Measurements from ENCODE around the gene GOLIM4. TPM values are rescaled to one million over a fixed set of nuclear protein-coding genes. Genes with fewer than 3 reads are reported as not detected.

GOLIM4 gene
- total RNA-seq, 1 donor from 2014 or later, result 26.1 TPM

DNA sequence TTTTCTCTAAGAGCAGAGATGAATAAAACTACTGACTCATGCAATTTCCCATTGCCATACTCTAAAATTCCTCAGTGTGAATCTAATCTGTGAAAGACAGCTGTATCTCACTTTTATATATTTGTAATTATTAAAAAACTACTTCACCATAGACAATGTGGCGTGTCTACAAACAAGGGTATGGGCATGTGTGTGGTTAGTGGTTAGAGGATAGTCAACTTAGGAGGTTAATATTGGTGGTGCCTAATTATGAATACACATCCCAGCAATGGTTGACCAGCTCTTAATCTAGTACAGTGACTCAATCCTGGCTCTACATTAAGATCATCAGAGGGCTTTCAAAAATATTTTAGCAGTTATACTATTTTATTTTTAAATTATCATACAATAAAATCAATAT lies 94.5 kb downstream of the GOLIM4 start:
- DNase-seq (ENCODE audit: low read depth) (no peak), FAIRE-seq (no peak)
- H3K36me3 ChIP-seq (ENCODE audit: control insufficient read depth, insufficient read depth, low read length), result no peaks in the 10 kb centered on the region
- no peak overlapping the region for H3K4me3 ChIP-seq (ENCODE audit: low read depth, low read length)
- TF ChIP-seq, protein P1, sequence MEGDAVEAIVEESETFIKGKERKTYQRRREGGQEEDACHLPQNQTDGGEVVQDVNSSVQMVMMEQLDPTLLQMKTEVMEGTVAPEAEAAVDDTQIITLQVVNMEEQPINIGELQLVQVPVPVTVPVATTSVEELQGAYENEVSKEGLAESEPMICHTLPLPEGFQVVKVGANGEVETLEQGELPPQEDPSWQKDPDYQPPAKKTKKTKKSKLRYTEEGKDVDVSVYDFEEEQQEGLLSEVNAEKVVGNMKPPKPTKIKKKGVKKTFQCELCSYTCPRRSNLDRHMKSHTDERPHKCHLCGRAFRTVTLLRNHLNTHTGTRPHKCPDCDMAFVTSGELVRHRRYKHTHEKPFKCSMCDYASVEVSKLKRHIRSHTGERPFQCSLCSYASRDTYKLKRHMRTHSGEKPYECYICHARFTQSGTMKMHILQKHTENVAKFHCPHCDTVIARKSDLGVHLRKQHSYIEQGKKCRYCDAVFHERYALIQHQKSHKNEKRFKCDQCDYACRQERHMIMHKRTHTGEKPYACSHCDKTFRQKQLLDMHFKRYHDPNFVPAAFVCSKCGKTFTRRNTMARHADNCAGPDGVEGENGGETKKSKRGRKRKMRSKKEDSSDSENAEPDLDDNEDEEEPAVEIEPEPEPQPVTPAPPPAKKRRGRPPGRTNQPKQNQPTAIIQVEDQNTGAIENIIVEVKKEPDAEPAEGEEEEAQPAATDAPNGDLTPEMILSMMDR (IDR thresholded peaks at IDR 0.05; ENCODE audit: insufficient read depth, low read length, severe bottlenecking), result no peak
- no peaks in the 10 kb centered on the region for H3K27me3 ChIP-seq (ENCODE audit: control insufficient read depth, insufficient read depth, low read length)

DNA sequence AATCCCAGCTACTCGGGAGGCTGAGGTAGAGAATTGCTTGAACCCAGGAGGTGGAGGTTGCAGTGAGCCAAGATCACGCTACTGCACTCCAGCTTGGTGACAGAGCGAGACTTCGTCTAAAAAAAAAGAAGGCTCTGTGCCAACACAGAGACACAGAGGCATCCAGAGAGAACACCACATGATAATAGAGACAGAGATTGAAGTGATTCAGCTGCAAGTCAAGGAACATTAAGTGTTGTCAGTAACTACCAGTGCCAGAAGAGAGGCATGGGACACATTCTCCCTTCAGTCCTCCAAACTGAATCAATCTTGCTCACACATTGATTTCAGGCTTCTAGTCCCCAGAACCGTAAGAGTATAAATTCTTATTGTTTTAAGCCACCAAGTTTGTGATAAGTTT lies 97.5 kb downstream of the GOLIM4 start:
- Histone ChIP-seq H3K4me3 (ENCODE audit: low read depth, low read length) (no peak overlapping the region), H3K36me3 (ENCODE audit: control insufficient read depth, insufficient read depth, low read length) (no peaks in the 10 kb centered on the region), H3K27me3 (ENCODE audit: control insufficient read depth, insufficient read depth, low read length) (no peaks in the 10 kb centered on the region)
- no peak for FAIRE-seq
- TF ChIP-seq, protein P1 (IDR thresholded peaks at IDR 0.05; ENCODE audit: insufficient read depth, low read length, severe bottlenecking), result no peak
- DNase-seq (ENCODE audit: low read depth), result no peak

DNA sequence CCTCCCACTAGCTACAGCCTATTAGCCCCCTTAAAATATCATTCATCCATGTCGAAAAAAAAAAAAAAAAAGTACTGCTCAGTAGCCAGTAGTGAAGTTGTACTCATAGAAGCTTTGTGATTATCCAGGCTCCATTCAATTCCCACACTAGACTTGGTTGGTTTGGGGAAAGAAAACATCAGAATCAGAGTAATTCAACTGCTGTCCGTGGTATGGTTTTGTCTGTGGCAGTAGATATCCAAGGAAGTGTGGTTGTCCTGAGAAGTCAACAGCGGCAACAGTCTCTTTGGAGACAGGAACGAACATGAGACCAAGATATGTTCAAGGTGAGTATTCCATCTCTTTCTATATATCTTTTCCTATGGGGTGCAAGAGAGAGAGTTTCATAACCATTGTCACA lies 99.2 kb downstream of the GOLIM4 start:
- H3K27me3 ChIP-seq (ENCODE audit: control insufficient read depth, insufficient read depth, low read length), result peaks cover 2% of the 10 kb centered on the region
- FAIRE-seq (no peak), DNase-seq (ENCODE audit: low read depth) (no peak)
- H3K36me3 ChIP-seq (ENCODE audit: control insufficient read depth, insufficient read depth, low read length), result no peaks in the 10 kb centered on the region
- no peak overlapping the region for H3K4me3 ChIP-seq (ENCODE audit: low read depth, low read length)
- TF ChIP-seq, protein P1 (IDR thresholded peaks at IDR 0.05; ENCODE audit: insufficient read depth, low read length, severe bottlenecking), result no peak

DNA sequence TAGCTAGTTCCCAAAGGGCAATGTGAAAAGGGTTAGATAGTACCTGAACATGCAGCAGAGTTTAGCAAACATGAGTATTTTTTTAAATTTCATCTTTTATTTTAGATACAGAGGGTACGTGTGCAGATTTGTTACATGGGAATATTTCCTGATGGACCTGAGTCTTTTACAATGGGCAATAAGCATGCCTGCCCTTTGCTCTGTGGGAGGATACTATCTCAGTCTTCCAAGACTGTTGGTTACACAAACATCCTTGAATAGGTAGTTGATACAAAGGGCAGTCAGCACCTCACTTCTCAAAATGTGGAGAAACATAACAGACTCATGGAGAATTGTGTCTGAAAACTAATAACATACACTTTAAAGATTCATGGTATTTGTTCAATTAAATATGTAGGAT lies 103.3 kb downstream of the GOLIM4 start:
- FAIRE-seq (no peak), DNase-seq (ENCODE audit: low read depth) (no peak)
- TF ChIP-seq, protein P1 (IDR thresholded peaks at IDR 0.05; ENCODE audit: insufficient read depth, low read length, severe bottlenecking), result no peak
- peaks cover 2% of the 10 kb centered on the region for H3K27me3 ChIP-seq (ENCODE audit: control insufficient read depth, insufficient read depth, low read length)
- H3K36me3 ChIP-seq (ENCODE audit: control insufficient read depth, insufficient read depth, low read length), result no peaks in the 10 kb centered on the region
- no peak overlapping the region for H3K4me3 ChIP-seq (ENCODE audit: low read depth, low read length)

DNA sequence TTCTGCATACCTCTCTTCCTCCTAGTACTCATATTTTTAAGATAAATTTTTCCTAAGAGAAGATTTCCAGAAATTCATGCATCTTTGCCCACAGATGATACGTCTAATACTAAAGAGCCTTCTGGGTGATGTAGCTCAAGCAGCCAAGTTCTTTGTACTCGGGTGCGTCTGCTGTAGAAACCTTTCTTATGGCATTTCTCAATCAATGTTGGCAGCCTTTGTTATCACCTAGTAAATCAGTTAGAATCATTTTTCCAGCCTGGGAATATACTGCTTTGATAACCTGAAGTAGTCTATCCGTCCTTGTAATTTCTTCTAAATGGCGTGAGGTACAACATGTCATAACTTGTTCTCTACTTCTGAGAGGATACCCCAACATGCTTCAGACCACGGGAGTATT lies 104.5 kb downstream of the GOLIM4 start:
- TF ChIP-seq, protein P1 (IDR thresholded peaks at IDR 0.05; ENCODE audit: insufficient read depth, low read length, severe bottlenecking), result no peak
- no peak for FAIRE-seq
- no peak overlapping the region for H3K4me3 ChIP-seq (ENCODE audit: low read depth, low read length)
- H3K27me3 ChIP-seq (ENCODE audit: control insufficient read depth, insufficient read depth, low read length), result peaks cover 2% of the 10 kb centered on the region
- no peaks in the 10 kb centered on the region for H3K36me3 ChIP-seq (ENCODE audit: control insufficient read depth, insufficient read depth, low read length)
- DNase-seq (ENCODE audit: low read depth), result no peak

DNA sequence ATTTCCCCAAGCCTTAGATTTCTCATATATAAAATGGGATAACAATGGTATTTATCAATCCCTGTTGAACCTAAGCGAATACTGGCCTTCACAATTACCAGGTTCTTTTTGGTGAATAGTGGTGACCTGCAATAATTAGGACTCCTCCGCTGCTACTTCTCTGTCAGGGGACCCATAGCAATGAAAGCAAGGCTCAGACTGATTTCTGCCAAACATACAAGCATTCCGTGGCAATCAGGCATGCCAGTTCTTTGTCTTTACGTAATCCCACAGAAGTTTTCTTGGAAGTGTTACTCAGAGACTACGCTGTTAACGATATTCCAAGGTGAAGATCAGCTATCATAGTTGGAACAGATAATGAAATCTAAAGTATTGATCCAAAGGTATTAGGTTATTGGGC lies 105.7 kb downstream of the GOLIM4 start:
- Histone ChIP-seq H3K27me3 (ENCODE audit: control insufficient read depth, insufficient read depth, low read length) (peaks cover 2% of the 10 kb centered on the region), H3K36me3 (ENCODE audit: control insufficient read depth, insufficient read depth, low read length) (no peaks in the 10 kb centered on the region), H3K4me3 (ENCODE audit: low read depth, low read length) (no peak overlapping the region)
- TF ChIP-seq, protein P1 (IDR thresholded peaks at IDR 0.05; ENCODE audit: insufficient read depth, low read length, severe bottlenecking), result no peak
- no peak for DNase-seq (ENCODE audit: low read depth)
- FAIRE-seq, result no peak
